BLaER1 (cell line): Measurements from ENCODE around the gene RGPD8.

Experiments used
- H3K27ac ChIP-seq: shearing (Covaris generic); formaldehyde crosslinking; 2 replicates; pipeline ENCODE4 v1.8.1; 2022
- H3K27me3 ChIP-seq: shearing (Covaris generic); formaldehyde crosslinking; 2 replicates; pipeline ENCODE4 v1.8.1; 2022
- H3K36me3 ChIP-seq: shearing (Covaris generic); formaldehyde crosslinking; 2 replicates; pipeline ENCODE4 v1.8.1; 2022
- H3K4me1 ChIP-seq: shearing (Covaris generic); formaldehyde crosslinking; 2 replicates; pipeline ENCODE4 v1.8.1; 2022
- H3K4me2 ChIP-seq: shearing (Covaris generic); formaldehyde crosslinking; 2 replicates; pipeline ENCODE4 v1.8.1; 2022
- H3K4me3 ChIP-seq: shearing (Covaris generic); formaldehyde crosslinking; 2 replicates; pipeline ENCODE4 v1.8.1; 2022
- H3K9ac ChIP-seq: shearing (Covaris generic); formaldehyde crosslinking; 2 replicates; pipeline ENCODE4 v1.8.1; 2022
- H3K9me3 ChIP-seq: shearing (Covaris generic); formaldehyde crosslinking; 2 replicates; pipeline ENCODE4 v1.8.1; 2022
- H4K20me1 ChIP-seq: shearing (Covaris generic); formaldehyde crosslinking; 2 replicates; pipeline ENCODE4 v1.8.1; 2022
- Cebpa-rat ChIP-seq: shearing (Covaris generic); IDR thresholded peaks from 2 replicates; pipeline ENCODE4 v1.8.1; 2022

RGPD8 gene

GRCh38 chr2:112321375-112322320 lies 111.8 kb downstream of the RGPD8 start:
- Histone ChIP-seq H3K36me3 (peaks cover 11% of the 10 kb centered on the region), H3K4me1 (no peaks in the 10 kb centered on the region), H3K27me3 (no peaks in the 10 kb centered on the region), H3K9ac (no peak overlapping the region), H3K4me3 (no peak overlapping the region), H3K9me3 (peaks cover 2% of the 10 kb centered on the region; the same call in 1 of the 2 replicates), H3K27ac (no peak overlapping the region), H3K4me2 (no peak overlapping the region), H4K20me1 (no peaks in the 10 kb centered on the region)
- TF ChIP-seq Cebpa-rat = no peak
